ENCODE measurements around the gene CLDN9.
"Not testable (repeated sequence)": the region's sequence is repeated elsewhere in the genome, so short reads cannot be mapped to it uniquely, and the experiment has no call there.

CLDN9 gene

GRCh38 chr16:3030222-3031212 lies 17.8 kb downstream of the CLDN9 start:
- DNase-seq (ENCODE audit: low read depth in 2 of 2) = no peak

DNA sequence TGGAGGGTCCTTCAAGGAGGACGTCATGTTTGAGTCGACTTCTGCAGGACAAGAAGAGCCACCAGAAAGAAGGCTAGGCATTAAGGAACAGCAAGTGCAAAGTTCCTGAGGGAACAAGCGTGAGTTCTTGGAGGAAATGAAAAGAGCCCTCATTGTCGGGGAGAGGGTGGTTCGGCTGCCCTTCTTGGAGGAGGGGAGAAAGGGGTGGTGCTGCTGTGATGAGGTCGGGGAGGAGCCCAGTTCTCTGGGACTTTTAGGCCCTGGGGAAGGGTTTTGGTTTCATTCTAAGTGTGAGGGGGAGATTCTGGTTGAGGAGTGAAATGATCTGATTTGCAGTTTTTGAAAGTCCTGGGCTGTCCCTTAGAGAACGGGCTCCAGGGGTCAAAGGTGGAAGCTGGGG lies 19.9 kb downstream of the CLDN9 start:
- no peak for DNase-seq (ENCODE audit: low read depth in 2 of 2)

DNA sequence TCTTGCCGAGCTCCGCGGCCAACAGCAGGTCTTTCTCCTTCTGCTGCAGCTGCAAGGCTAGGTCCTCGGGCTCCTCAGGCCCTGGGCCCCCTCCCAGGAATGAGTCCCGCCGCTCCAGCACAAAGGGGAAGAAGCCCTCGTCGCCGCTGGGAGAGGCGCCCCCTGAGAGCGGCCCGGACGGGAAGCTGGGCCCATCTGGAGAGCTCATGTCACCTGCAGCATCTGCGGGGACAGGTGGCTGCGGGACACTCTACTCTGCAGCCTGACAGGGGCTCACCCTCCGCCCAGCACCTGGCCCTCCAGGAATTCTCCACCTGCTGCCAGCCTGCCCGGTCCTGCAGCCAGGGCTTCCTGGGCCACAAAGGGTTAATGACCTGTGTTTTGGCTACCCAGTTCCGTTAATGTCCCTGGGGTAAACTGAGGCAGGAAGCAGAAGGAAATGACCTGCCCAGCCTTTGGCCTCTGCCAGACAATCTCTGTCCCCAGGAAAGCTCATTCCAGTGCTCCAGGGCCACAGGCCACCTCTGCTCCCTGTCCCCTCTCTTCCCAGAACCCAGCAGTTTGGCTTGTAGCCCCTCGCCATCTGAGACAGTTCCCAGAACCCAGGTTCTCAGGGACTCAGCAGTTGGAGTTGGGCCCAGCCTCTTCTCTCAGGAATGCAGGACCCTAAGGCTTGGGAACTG lies 22.7 kb downstream of the CLDN9 start:
- DNase-seq (ENCODE audit: low read depth in 2 of 2) = no peak

- no peak for DNase-seq (ENCODE audit: low read depth in 2 of 2)
These were observed 23.4 kb downstream of the CLDN9 start for GRCh38 chr16:3035972-3036725.

DNA sequence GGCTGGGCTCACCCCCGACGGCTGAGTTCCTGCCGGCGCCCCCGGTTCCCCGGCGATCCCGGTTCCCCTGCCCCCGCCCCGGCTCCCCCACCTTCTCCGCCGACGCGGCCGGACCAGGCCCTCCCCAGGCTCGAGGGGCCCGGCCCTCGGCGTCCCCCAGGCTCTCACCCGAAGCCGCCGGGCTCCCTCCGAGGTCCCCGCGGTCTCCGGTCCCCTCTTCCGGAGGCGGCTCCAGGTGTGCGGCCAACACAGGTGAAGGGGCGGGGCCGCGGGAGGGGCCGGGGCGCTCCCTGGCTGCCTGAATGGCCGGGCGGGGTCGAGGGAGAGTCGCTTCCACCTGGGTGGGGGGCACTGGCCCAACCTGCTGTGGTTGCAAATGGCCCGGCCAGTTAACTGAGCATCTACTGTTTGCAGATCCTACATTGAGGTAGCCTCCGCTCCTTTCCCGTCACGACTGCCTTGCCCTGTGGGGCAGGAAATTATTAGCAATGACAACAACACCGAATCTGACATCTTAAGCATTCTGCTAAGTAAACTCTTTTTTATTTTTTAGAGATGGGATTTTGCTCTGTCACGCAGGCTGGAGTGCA lies 24.1 kb downstream of the CLDN9 start, which contains the start of gene BICDL2:
TSS of gene BICDL2 (minus strand) at position 219 of the 590 bp plus-strand sequence. CDS start 1,448 bp downstream, outside the sequence.
- no peak for DNase-seq (ENCODE audit: low read depth in 2 of 2)

DNA sequence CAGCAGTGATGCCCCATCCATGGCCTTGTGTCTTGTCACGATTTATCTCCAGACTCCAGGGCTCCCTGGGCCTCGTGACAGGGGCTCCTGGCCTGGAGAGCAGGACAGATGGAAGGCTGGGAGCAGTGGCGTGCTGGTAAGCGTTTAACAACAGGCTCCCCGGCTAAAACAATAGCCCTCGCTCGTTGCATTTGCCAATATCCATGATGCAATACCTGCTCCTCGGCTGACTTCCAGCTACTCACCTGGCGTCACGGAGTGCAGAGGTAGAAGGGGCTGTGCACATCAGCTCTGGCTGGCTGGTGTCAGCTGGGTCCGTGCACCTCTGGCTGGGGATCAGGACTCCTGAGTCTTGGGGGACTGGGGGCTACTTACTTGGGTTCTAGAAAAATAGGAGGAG lies 25.5 kb downstream of the CLDN9 start:
- DNase-seq (ENCODE audit: low read depth in 2 of 2) = no peak

GRCh38 chr16:3038896-3039295 lies 26.2 kb downstream of the CLDN9 start:
- DNase-seq (ENCODE audit: low read depth in 2 of 2) = no peak

GRCh38 chr16:3042376-3042775 lies 29.7 kb downstream of the CLDN9 start:
- DNase-seq (ENCODE audit: low read depth in 2 of 2) = no peak

DNA sequence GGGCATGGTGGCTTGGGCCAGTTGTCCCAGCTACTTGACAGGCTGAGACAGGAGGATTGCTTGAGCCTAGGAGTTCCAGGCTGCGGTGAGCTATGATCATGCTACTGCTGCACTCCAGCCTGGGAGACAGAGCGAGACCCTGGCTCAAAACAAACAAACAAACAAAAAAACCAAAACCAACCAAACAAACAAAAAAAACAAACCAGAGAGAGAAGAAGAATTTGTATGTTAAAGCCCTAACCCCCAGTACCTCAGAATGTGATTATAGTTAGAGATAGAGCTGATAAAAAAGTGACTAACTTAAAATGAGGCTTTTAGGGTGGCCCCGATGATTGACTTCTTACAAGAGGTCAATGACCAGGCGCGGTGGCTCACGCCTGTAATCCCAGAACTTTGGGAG lies 32.0 kb downstream of the CLDN9 start:
- no peak for DNase-seq (ENCODE audit: low read depth in 2 of 2)

DNA sequence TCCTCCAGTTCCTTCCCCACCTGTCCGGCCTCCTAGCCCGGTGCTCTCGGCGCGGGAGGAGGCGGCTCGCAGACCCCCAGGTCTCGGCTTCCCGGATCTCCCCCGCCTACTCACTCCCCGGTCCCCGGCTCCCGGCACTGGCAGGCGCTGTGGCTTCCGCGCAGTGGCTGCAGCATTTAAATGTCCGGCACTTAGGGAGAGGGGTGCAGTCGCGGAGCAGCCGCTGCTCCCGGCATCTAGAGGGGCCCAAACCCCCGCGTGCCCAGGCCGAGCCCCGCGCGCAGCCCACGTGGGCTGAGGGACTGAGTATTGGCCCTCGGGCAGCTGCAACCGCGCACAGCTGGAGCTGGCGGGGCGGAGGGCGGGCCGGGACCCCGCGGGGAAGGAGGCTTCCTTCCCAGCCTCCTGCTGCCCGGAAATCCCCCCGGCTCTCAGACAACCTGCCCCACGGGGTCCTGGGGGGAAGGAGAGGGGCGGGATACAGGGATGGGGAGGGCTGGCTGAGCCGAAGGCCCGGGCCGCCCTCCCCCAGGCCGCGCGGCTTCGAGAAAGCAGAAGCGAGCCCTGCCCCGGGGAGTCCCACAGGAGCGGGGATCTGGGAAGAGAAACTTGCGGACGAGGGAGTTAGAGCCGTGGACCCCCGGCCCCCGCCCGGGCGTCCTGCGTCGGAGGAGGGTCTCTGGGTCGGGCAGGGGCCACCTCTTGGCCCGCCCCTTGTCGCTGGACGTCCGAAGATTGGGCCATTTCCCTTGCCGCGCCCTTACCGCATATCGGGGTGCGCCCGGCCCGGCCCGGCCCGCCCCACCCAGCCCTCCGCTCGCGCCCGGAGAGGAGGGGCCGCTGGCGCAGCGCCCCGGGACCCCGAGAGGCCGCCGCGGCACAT lies 33.3 kb downstream of the CLDN9 start, which contains the start of gene MMP25:
TSS of gene MMP25 (plus strand) at position 804 of the 883 bp plus-strand sequence. CDS start 357 bp downstream, outside the sequence.
- no peak for DNase-seq (ENCODE audit: low read depth in 2 of 2)

- no peak for DNase-seq (ENCODE audit: low read depth in 2 of 2)
These were observed 34.1 kb downstream of the CLDN9 start for GRCh38 chr16:3046641-3047386.

DNA sequence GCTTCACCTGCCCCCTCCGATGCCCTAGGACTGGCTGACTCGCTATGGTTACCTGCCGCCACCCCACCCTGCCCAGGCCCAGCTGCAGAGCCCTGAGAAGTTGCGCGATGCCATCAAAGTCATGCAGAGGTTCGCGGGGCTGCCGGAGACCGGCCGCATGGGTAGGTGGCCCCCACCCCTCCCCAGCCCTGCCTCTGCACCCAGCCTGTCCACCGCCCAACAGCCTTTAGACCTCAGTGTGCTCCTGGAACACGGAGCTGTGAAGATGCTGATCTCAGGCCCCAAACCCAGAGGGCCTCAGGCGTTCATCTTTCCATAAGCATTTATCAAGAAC lies 34.6 kb downstream of the CLDN9 start:
- no peak for DNase-seq (ENCODE audit: low read depth in 2 of 2)

- no peak for DNase-seq (ENCODE audit: low read depth in 2 of 2)
These were observed 37.3 kb downstream of the CLDN9 start for GRCh38 chr16:3049921-3050481.

GRCh38 chr16:3050487-3050886 lies 37.8 kb downstream of the CLDN9 start:
- DNase-seq (ENCODE audit: low read depth in 2 of 2) = no peak

DNA sequence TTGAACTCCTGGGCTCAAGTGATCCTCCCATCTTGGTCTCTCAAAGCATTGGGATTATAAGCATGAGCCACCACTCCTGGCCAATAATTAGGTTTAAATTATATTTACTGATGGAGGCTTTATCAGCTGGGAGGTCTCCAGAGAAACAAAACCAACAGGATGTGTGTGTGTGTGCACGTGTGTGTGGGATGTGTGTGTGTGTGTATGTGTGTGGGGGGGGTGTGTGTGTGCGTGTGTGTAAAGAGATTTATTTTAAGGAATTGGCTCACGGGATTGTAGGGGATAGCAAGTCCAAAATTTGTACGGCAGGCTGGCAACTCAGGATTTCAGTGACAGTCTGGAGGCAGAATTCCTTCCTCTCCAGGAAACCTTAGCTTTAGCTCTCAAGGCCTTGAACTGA lies 38.3 kb downstream of the CLDN9 start:
- DNase-seq (ENCODE audit: low read depth in 2 of 2) = no peak

DNA sequence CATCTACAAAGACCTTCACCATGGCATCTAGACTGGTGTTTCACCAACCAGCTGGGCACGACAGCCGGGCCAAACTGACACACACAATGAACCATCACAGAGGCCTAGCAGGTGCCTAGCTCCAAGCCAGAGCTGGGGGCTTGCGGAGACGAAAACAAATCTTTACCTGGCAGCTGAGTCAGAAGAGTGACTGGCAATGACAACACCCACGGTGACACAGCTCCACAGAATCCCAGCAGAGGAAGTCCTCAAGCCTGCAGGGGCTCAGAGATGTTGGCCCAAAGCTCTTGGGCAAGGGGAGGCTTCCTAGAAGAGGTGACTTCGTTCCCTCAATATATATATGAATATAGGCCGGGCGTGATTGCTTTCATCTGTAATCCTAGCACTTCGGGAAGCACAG lies 38.8 kb downstream of the CLDN9 start:
- DNase-seq (ENCODE audit: low read depth in 2 of 2) = no peak

DNA sequence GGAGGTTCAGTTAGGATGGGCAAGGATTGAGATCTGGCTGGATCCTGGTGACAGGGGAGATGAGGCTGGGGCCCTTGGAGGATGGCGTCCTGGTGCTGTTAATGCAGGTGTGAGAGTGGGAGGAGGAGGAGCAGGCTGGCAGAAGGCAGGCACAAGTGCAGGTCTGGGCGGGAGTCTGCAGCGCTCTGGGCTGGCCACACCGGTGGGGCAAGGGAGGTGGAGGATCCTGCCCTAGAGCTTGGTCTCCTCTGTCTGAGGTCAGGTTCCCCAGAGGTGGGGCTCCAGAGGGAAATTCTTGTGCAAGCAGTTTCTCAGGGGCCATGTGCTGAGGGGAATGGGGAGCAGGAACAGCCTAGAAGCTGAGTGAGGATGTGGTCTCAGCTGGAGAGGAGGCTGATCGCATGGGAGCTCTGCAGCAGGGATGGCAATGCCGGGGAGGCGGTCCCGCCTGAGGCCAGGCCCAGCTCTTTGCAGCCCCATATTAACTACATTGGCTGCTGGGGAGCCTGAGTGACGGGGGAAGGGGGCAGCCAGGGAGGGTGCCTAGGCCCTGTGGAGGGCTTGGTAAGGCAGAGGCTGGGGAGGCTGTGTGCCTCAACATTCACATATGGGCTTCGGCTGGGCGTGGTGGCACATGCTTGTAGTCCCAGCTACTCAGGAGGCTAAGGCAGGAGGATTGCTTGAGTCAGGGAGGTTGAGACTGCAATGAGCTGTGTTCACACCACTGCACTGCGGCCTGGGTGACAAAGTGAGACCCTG lies 40.0 kb downstream of the CLDN9 start:
- DNase-seq (ENCODE audit: low read depth in 2 of 2) = not testable (repeated sequence)

- not testable (repeated sequence) for DNase-seq (ENCODE audit: low read depth in 2 of 2)
These were observed 40.6 kb downstream of the CLDN9 start for GRCh38 chr16:3053330-3053710.

All from activated CD4-positive, alpha-beta T cell treated with anti-CD3 and anti-CD28 coated beads for 24 hours (primary cell).